ENCODE measurements around the gene MACROD1.

DNA sequence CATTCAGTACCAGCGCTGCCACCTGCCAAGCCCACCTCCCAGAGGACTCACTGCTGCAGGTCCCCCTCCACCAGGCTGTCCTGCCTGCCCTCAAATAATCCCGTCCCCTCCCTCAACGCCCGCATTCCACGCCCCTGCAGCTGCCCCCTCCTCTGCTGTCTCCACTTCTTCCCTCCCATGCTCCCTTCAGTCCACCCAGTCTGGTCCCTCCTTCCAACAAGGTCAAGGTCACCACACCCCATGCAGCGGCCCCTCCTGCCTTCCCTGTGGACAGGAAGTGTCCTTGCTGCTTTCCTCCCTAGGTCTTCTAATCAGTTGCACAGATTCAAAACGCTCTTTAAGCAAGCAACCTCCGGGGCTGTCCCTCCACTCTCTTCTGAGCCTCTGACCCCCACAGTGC lies 12.1 kb downstream of the MACROD1 start:
- TF ChIP-seq POLR2AphosphoS5 (IDR thresholded peaks at IDR 0.05) (no peak), POLR2A (IDR thresholded peaks at IDR 0.05) (no peak)
- TF ChIP-seq, protein P1, sequence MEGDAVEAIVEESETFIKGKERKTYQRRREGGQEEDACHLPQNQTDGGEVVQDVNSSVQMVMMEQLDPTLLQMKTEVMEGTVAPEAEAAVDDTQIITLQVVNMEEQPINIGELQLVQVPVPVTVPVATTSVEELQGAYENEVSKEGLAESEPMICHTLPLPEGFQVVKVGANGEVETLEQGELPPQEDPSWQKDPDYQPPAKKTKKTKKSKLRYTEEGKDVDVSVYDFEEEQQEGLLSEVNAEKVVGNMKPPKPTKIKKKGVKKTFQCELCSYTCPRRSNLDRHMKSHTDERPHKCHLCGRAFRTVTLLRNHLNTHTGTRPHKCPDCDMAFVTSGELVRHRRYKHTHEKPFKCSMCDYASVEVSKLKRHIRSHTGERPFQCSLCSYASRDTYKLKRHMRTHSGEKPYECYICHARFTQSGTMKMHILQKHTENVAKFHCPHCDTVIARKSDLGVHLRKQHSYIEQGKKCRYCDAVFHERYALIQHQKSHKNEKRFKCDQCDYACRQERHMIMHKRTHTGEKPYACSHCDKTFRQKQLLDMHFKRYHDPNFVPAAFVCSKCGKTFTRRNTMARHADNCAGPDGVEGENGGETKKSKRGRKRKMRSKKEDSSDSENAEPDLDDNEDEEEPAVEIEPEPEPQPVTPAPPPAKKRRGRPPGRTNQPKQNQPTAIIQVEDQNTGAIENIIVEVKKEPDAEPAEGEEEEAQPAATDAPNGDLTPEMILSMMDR (IDR thresholded peaks at IDR 0.05) = no peak

Measured in prostate gland (tissue), 2 donors.